MM.1S (cell line): ENCODE data around the gene TMEM131.
"Not testable (repeated sequence)": the region's sequence is repeated elsewhere in the genome, so short reads cannot be mapped to it uniquely, and the experiment has no call there.

ENCODE experiments used
- EZH2 ChIP-seq: fragments of 300-600 bp; sonication (generic); optimal IDR thresholded peaks from 2 replicates; pipeline ENCODE3; 2017; ENCODE audit warnings: low read depth, mild to moderate bottlenecking, antibody characterized with exemption, low read length, mixed read lengths
- EZH2phosphoT487 ChIP-seq: fragments of 300-600 bp; sonication (generic); IDR thresholded peaks from 2 replicates; pipeline ENCODE4 v1.6.1; 2018; ENCODE audit warnings: antibody characterized with exemption, low read length
- TF ChIP-seq, protein P1 (sequence below): fragments of 300-600 bp; sonication (generic); IDR thresholded peaks from 2 replicates; pipeline ENCODE4 v1.5.1; 2016; ENCODE audit warnings: antibody characterized with exemption, low read length, mixed read lengths

DNA sequence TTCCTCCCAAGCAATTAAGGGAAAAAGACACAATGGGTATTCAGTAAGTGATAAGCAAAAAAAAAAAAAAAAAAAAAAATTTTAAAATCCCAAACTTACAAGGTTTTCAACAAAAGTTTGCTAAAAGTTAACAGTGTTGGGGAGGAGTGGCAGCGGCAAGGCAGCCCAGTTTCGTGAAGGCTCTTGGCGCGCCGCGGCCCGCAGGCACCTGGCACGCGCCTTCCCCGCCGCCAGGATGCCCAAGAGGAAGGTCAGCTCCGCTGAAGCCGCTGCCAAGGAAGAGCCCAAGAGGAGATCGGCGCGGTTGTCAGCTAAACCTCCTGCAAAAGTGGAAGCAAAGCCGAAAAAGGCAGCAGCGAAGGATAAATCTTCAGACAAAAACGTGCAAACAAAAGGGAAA, 168.7 kb downstream of the TMEM131 start:
- TF ChIP-seq, protein P1, sequence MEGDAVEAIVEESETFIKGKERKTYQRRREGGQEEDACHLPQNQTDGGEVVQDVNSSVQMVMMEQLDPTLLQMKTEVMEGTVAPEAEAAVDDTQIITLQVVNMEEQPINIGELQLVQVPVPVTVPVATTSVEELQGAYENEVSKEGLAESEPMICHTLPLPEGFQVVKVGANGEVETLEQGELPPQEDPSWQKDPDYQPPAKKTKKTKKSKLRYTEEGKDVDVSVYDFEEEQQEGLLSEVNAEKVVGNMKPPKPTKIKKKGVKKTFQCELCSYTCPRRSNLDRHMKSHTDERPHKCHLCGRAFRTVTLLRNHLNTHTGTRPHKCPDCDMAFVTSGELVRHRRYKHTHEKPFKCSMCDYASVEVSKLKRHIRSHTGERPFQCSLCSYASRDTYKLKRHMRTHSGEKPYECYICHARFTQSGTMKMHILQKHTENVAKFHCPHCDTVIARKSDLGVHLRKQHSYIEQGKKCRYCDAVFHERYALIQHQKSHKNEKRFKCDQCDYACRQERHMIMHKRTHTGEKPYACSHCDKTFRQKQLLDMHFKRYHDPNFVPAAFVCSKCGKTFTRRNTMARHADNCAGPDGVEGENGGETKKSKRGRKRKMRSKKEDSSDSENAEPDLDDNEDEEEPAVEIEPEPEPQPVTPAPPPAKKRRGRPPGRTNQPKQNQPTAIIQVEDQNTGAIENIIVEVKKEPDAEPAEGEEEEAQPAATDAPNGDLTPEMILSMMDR: not testable (repeated sequence)
- not testable (repeated sequence) for TF ChIP-seq EZH2phosphoT487, EZH2
